Keratinocyte (primary cell): ENCODE measurements around the gene EXOC3L1.

Source experiments
- CTCF ChIP-seq, 3 experiments: IDR thresholded peaks in 1 of 3; conservative IDR thresholded peaks in 1 of 3; optimal IDR thresholded peaks in 1 of 3; 2 replicates in 2 of 3; 3 replicates in 1 of 3; pipeline versions ENCODE3 to v1.5.1; 2011; ENCODE audit warnings: low read length in 3 of 3, mild to moderate bottlenecking in 3 of 3, moderate library complexity in 2 of 3, control low read depth in 1 of 3, inconsistent platforms in 1 of 3; ENCODE audit not compliant: insufficient read depth in 2 of 3; ENCODE audit errors: extremely low read depth in 1 of 3
- EZH2 ChIP-seq: IDR thresholded peaks from one replicate; pipeline ENCODE4 v1.6.1; 2012; ENCODE audit warnings: inconsistent platforms, mild to moderate bottlenecking, low read length, moderate library complexity

GRCh38 chr16:67191995-67192681 is 2.2 kb upstream of the EXOC3L1 start, which contains the start of gene E2F4:
- TF ChIP-seq CTCF (optimal IDR thresholded peaks at IDR 0.05 in 1 of 3, IDR thresholded peaks at IDR 0.05 in 1 of 3, conservative IDR thresholded peaks at IDR 0.05 in 1 of 3; ENCODE audit: extremely low read depth in 1 of 3, insufficient read depth in 2 of 3, low read length in 3 of 3) (no peak), EZH2 (peak; percentile 55)
